ENCODE results near the gene NCKAP5.

- no peak for TF ChIP-seq CTCF (IDR thresholded peaks at IDR 0.05)
- TF ChIP-seq EZH2 (IDR thresholded peaks at IDR 0.05; ENCODE audit: borderline replicate concordance, insufficient read depth, low read depth, low read length, poor library complexity, severe bottlenecking): no peak
These were observed 146.5 kb downstream of the NCKAP5 start for GRCh38 chr2:133421516-133422324.
